CD4-positive, alpha-beta T cell treated with Interleukin-17A for 4 hours (primary cell): ENCODE measurements around the gene EML5.
A peak's percentile ranks its signal among the peaks of the same experiment; 100 is the strongest.

Source experiments
- DNase-seq: peaks from one replicate; pipeline ENCODE4 v3.0.0-alpha.2; 2020; ENCODE audit warnings: mixed read lengths

EML5 gene

GRCh38 chr14:88698651-88699050 lies 94.1 kb downstream of the EML5 start:
- no peak for DNase-seq

GRCh38 chr14:88695870-88696269 lies 96.9 kb downstream of the EML5 start:
- DNase-seq = no peak

- DNase-seq = no peak
These were observed 104.4 kb downstream of the EML5 start for GRCh38 chr14:88688386-88688785.

GRCh38 chr14:88683119-88683518 lies 109.6 kb downstream of the EML5 start:
- DNase-seq = no peak

GRCh38 chr14:88682495-88683114 lies 110.1 kb downstream of the EML5 start:
- no peak for DNase-seq

GRCh38 chr14:88681755-88682494 lies 110.8 kb downstream of the EML5 start:
- DNase-seq = no peak

- DNase-seq = no peak
These were observed 123.4 kb downstream of the EML5 start for GRCh38 chr14:88669346-88669745.

- DNase-seq = no peak
These were observed 124.2 kb downstream of the EML5 start for GRCh38 chr14:88668448-88669116.

- DNase-seq = peak; percentile 54
These were observed 125.0 kb downstream of the EML5 start for GRCh38 chr14:88667555-88668273.

- no peak for DNase-seq
These were observed 132.7 kb downstream of the EML5 start for GRCh38 chr14:88660056-88660455.

- DNase-seq = no peak
These were observed 153.5 kb downstream of the EML5 start for GRCh38 chr14:88639221-88639620.

- DNase-seq = no peak
These were observed 160.2 kb downstream of the EML5 start for GRCh38 chr14:88632512-88632911.

- no peak for DNase-seq
These were observed 161.7 kb downstream of the EML5 start for GRCh38 chr14:88631091-88631490.

GRCh38 chr14:88630565-88630964 lies 162.2 kb downstream of the EML5 start:
- no peak for DNase-seq

GRCh38 chr14:88628462-88628861 lies 164.3 kb downstream of the EML5 start:
- no peak for DNase-seq

GRCh38 chr14:88628033-88628432 lies 164.7 kb downstream of the EML5 start:
- no peak for DNase-seq

- DNase-seq = no peak
These were observed 167.1 kb downstream of the EML5 start for GRCh38 chr14:88625671-88626070.

- DNase-seq = no peak
These were observed 171.7 kb downstream of the EML5 start for GRCh38 chr14:88621100-88621499.

GRCh38 chr14:88618476-88618875 lies 174.3 kb downstream of the EML5 start:
- DNase-seq = no peak

- no peak for DNase-seq
These were observed 175.3 kb downstream of the EML5 start for GRCh38 chr14:88617479-88617878.

GRCh38 chr14:88616697-88617096 lies 176.1 kb downstream of the EML5 start:
- DNase-seq = no peak

GRCh38 chr14:88614218-88614907 lies 178.4 kb downstream of the EML5 start:
- no peak for DNase-seq

GRCh38 chr14:88613552-88614010 lies 179.2 kb downstream of the EML5 start:
- no peak for DNase-seq
